ENCODE results near the gene SLC4A11.

GRCh38 chr20:3240776-3241363 is 1.9 kb upstream of the SLC4A11 start:
- TF ChIP-seq POLR2A (IDR thresholded peaks at IDR 0.05; ENCODE audit: low read length) (no peak), GATA1 (IDR thresholded peaks at IDR 0.05; ENCODE audit: low read depth, low read length) (no peak)
